Activated T-helper 2 cell treated with anti-CD3 and anti-CD28 coated beads, Interferon-gamma antibody, Interleukin-2, Interleukin-4, amounts not matched to agents 10 μg/mL and 5 μg/mL and 100 μg/mL, durations not matched to agents 14 hours and 24 hours and 36 hours (primary cell): Measurements from ENCODE around the gene SLC12A1. TPM values are rescaled to one million over a fixed set of nuclear protein-coding genes. Genes with fewer than 3 reads are reported as not detected.

Experiments used
- DNase-seq: peaks from one replicate; pipeline ENCODE4 v3.0.0; 2021; ENCODE audit warnings: low spot score
- H3K27ac Mint-ChIP-seq: one replicate; pipeline ENCODE4 v1.8.0; 2021; ENCODE audit warnings: mixed read lengths
- H3K27me3 Mint-ChIP-seq: one replicate; pipeline ENCODE4 v1.8.0; 2021; ENCODE audit warnings: low read depth, mixed read lengths
- H3K36me3 Mint-ChIP-seq: one replicate; pipeline ENCODE4 v1.8.0; 2021; ENCODE audit warnings: low read depth, mixed read lengths
- H3K4me1 Mint-ChIP-seq: one replicate; pipeline ENCODE4 v1.8.0; 2021; ENCODE audit warnings: low read depth, mixed read lengths
- H3K4me3 Mint-ChIP-seq: one replicate; pipeline ENCODE4 v1.8.0; 2021; ENCODE audit warnings: low read depth, mild to moderate bottlenecking, moderate library complexity, mixed read lengths
- H3K9me3 Mint-ChIP-seq: one replicate; pipeline ENCODE4 v1.8.0; 2021; ENCODE audit warnings: mixed read lengths
- intact Hi-C: fragments of 100-400 bp; cut with micrococcal nuclease; formaldehyde crosslinking; loops from one replicate; pipeline ENCODE4 v1.15.1; 2023
- total RNA-seq: library from RNA; stranded (reverse); gene quantifications from 2 replicates; pipeline ENCODE4 v1.2.3, GENCODE V29; 2022

The SLC12A1 gene
- not detected in 2 replicates for total RNA-seq

DNA sequence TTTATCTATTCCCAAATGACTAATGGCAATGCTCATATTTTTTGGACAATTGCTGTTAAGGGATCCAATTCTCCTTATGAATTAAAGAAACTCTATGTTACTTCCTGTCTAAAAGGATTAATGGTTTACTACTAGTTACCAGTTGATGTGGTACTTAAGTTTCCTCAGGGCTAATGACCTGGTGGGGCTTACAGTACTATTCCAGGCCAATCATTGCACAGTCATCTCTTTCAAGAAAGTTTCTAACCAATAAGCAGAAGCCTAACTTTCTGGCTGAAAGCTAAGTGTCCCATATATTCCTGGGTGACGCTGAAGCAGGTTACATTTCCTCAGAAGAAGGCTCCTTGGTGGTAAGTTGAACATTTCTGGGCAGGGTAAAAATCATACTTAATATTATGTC, at the start of gene SLC12A1:
SLC12A1 (plus strand) TSS at position 322 of the 400 bp plus-strand sequence. CDS start 1,418 bp downstream, outside the sequence.
- Mint-ChIP-seq H3K4me1 (no peaks in the 10 kb centered on the region), H3K27me3 (peaks cover 8% of the 10 kb centered on the region), H3K36me3 (no peaks in the 10 kb centered on the region), H3K4me3 (no peak within 1 kb of the TSS), H3K27ac (no peak within 1 kb of the TSS), H3K9me3 (no peaks in the 10 kb centered on the region)
- no peak for DNase-seq
- intact Hi-C loops, result no loop called here

DNA sequence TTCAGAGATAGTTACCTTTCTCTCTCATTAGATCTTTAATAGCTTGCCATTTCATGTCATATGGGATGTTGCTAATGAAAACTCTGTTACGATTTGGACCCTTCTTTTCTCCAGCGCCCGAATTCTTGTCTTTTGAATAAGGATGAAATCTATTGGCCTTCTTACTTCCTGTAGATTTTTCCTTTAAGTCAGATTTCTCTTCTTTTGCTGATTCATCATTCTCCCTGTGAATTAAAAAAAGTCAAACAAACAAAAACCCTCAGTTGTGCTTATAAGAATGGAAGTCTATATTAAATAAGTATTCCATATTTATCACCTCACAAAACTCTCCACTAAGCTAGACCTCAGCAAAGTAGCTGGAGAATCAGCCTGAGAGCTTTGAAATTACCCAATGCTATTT, 37.5 kb upstream of the SLC12A1 start:
- H3K27ac Mint-ChIP-seq, result no peak overlapping the region
- intact Hi-C loops, result no loop called here
- H3K4me3 Mint-ChIP-seq, result no peak overlapping the region
- DNase-seq, result no peak
- H3K27me3 Mint-ChIP-seq, result no peaks in the 10 kb centered on the region
- peaks cover 5% of the 10 kb centered on the region for H3K4me1 Mint-ChIP-seq
- peaks cover 16% of the 10 kb centered on the region for H3K9me3 Mint-ChIP-seq
- peaks cover 49% of the 10 kb centered on the region for H3K36me3 Mint-ChIP-seq

DNA sequence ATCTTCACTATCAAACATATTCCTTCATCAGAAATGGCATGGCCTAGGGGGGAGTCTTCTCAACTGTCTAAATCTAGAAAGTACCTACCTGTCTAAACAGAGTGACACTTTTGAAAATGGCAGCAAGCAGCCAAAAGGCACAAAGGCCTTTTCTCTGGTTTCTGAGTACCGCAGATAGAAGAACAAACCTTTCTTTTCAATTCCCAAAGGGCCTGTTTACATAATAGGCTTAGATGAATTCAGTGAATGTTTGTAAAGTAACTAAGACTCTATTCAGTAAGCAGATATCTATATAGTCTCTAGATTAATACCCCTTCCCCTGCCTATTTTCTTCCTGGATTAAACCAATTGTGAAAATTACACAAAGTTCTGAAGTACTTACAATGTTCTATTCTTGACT, 35.1 kb upstream of the SLC12A1 start:
- Mint-ChIP-seq H3K27me3 (no peaks in the 10 kb centered on the region), H3K4me1 (peaks cover 8% of the 10 kb centered on the region)

DNA sequence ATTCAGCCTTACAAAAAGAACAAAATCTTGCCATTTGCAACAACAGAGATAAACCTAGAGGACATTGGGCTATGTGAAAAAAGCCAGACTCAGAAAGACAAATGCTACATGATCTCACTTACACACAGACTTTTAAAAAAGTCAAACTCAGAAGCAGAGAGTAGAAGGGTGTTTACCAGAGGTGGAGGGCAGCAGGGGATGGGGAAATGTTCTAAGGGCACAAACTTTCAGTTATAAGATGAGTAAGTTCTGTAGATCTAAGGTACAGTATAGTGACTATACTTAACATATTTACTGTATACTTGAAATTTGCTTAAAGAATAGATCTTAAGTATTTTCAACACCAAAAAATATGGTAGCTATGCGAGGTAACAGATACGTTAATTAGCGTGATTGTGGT, 31.0 kb upstream of the SLC12A1 start:
- no peak overlapping the region for H3K4me3 Mint-ChIP-seq
- intact Hi-C loops, result loop anchor here (5.0 kb wide), 1 partner anchor 157 kb away; the partner anchor contains the start of gene DUT

More for the DNA sequence above, 35.1 kb upstream of the SLC12A1 start:
- H3K4me3 Mint-ChIP-seq, result no peak overlapping the region
- intact Hi-C loops, result no loop called here
- peaks cover 57% of the 10 kb centered on the region for H3K36me3 Mint-ChIP-seq
- H3K27ac Mint-ChIP-seq, result no peak overlapping the region
- DNase-seq, result no peak
- H3K9me3 Mint-ChIP-seq, result peaks cover 27% of the 10 kb centered on the region

DNA sequence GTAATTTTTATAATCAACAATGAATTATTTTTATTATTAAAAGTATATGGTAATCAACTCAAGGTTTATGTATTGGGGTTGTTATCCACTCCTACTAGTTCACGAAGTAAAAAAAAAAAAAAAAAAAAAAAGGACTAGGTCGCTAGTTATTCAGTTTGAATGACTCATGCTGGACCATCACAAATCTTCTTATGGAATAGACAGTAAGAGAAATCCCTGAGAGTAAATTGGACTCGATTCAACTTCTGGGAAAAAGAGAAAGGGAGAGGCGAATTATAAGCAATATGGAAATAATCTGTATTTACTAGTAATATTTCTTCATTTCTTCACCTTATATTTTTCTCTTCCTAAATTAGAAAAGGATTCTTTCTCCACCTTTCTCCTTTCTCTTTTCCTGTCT, 30.0 kb upstream of the SLC12A1 start:
- Mint-ChIP-seq H3K27me3 (peaks cover 8% of the 10 kb centered on the region), H3K4me1 (peaks cover 18% of the 10 kb centered on the region), H3K4me3 (no peak overlapping the region), H3K9me3 (peaks cover 27% of the 10 kb centered on the region), H3K27ac (no peak overlapping the region), H3K36me3 (peaks cover 38% of the 10 kb centered on the region)
- DNase-seq, result no peak
- intact Hi-C loops, result loop anchor here (5.0 kb wide), 1 partner anchor 156 kb away; the partner anchor contains the start of gene DUT

More for the DNA sequence above, 31.0 kb upstream of the SLC12A1 start:
- no peak for DNase-seq
- peaks cover 4% of the 10 kb centered on the region for H3K27me3 Mint-ChIP-seq
- peaks cover 42% of the 10 kb centered on the region for H3K36me3 Mint-ChIP-seq
- H3K9me3 Mint-ChIP-seq, result peaks cover 27% of the 10 kb centered on the region
- H3K4me1 Mint-ChIP-seq, result peaks cover 18% of the 10 kb centered on the region
- H3K27ac Mint-ChIP-seq, result peak overlapping the region; percentile 17

DNA sequence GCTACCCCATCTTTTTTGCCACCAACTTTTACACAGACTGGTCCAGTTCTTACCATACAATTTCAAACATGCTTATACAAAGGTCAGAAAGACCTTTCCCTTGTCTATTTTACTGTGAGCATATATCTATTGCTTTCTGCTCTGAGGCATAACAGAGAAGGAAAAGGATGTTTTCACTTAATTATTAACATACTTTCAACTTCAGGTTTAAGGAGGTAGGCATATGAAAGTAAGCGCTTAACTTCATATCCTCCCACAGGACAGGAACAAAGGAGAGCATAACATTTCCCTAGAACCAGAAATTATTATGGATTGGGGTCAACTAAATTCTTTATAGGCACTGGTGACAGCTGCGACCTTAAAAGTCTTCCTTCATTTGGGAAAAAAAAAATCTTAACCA, 29.1 kb upstream of the SLC12A1 start:
- DNase-seq, result no peak
- Mint-ChIP-seq H3K4me3 (peak overlapping the region; percentile 90), H3K9me3 (peaks cover 27% of the 10 kb centered on the region), H3K27ac (peak overlapping the region; percentile 93), H3K36me3 (peaks cover 35% of the 10 kb centered on the region), H3K27me3 (peaks cover 11% of the 10 kb centered on the region), H3K4me1 (peaks cover 18% of the 10 kb centered on the region)
- intact Hi-C loops, result loop anchor here (5.0 kb wide), 1 partner anchor 155 kb away; the partner anchor contains the start of gene DUT

DNA sequence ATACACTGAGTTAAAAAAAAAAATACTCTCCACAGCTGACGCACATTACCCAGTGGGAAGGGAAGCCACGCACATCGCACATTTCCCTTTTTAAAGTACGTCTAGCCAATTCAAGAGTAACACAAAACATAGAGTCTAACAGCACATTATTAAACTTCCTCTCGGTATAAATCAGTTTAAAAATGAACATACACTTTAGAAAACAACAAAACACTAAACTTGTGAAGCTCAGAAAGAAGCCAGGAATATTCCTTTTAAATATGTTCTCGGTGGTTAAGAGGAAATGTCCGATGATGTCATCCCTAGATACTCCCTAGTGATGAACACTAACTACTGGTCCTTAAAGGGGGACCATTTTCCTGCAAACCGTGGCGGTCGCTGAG, 28.7 kb upstream of the SLC12A1 start:
- Mint-ChIP-seq H3K27me3 (peaks cover 15% of the 10 kb centered on the region), H3K4me3 (peak overlapping the region; percentile 90), H3K9me3 (peaks cover 24% of the 10 kb centered on the region), H3K4me1 (peaks cover 18% of the 10 kb centered on the region), H3K27ac (peak overlapping the region; percentile 93), H3K36me3 (peaks cover 32% of the 10 kb centered on the region)
- DNase-seq, result no peak
- intact Hi-C loops, result loop anchor here (5.0 kb wide), 1 partner anchor 155 kb away; the partner anchor contains the start of gene DUT

DNA sequence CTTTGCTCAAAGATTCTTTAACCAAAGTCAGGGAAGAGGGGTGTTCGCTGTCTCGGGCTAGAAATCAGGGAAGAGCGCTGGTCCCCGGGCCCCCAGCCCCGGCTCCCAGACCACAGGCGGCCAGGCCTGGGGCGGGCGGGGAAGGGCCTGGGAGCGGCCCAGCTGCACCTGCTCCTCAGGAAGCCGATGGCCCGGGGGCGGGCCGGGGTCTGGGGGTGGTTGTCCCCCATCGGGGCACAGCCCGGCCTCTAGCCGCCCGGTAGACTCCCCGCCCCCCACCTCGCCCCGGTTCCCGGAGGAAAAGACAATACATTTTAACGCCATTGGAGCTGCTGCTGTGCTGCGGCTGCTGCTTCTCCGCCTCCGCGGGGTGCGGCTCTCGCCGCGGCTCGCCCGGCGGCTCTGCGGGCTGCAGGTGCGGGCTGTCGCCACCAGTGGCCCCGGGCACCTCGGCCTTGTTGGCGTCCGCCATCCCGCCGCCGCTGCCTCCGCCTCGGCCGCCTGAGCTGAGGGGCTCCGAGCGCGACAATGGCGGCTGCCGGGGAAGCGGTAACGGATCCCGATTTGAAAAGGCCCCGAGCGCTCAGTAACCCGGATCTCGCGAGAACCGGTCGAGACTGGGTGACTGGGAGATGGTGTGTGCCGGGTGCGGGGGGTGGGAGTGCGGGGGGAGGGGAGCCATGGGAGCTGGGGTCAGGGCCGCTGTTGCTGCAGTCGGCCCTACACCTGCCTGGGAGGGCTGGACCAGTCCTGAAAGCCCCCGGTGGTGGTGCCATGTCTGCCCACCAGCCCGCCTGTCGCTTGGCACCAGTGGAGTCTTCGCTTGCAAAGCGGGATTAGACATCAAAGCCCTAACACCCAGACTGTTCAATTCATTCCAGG, 28.1 kb upstream of the SLC12A1 start, which contains the start of gene MYEF2:
MYEF2 (minus strand) TSS at position 530 of the 882 bp plus-strand sequence; CDS start at position 472, 58 bp downstream.
- peak; percentile 73 for DNase-seq
- peak within 1 kb of the TSS; percentile 90 for H3K4me3 Mint-ChIP-seq
- intact Hi-C loops, result loop anchor here (5.0 kb wide), 1 partner anchor 154 kb away; the partner anchor contains the start of gene DUT
- peaks cover 27% of the 10 kb centered on the region for H3K36me3 Mint-ChIP-seq
- H3K4me1 Mint-ChIP-seq, result peaks cover 18% of the 10 kb centered on the region
- H3K9me3 Mint-ChIP-seq, result peaks cover 18% of the 10 kb centered on the region
- peaks cover 17% of the 10 kb centered on the region for H3K27me3 Mint-ChIP-seq
- H3K27ac Mint-ChIP-seq, result peak within 1 kb of the TSS; percentile 93

DNA sequence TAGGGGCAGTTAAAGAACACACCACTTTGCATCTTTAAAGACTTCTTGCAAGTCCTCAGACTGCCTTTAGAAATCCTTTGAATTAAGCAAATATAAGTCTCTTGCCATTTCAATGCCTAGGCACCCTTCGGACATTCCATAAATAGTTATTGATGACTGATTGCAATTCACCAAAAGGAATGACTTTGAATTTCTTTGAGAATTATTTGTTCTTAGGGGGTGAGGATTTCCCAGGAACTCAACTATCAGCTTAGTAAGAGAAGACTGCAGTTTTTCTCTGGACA, 27.5 kb upstream of the SLC12A1 start:
- intact Hi-C loops, result loop anchor here (5.0 kb wide), 1 partner anchor 154 kb away; the partner anchor contains the start of gene DUT
- H3K4me3 Mint-ChIP-seq, result peak overlapping the region; percentile 17
- H3K27ac Mint-ChIP-seq, result no peak overlapping the region
- peaks cover 12% of the 10 kb centered on the region for H3K9me3 Mint-ChIP-seq
- peaks cover 15% of the 10 kb centered on the region for H3K4me1 Mint-ChIP-seq
- H3K27me3 Mint-ChIP-seq, result peaks cover 19% of the 10 kb centered on the region
- no peak for DNase-seq
- peaks cover 21% of the 10 kb centered on the region for H3K36me3 Mint-ChIP-seq

DNA sequence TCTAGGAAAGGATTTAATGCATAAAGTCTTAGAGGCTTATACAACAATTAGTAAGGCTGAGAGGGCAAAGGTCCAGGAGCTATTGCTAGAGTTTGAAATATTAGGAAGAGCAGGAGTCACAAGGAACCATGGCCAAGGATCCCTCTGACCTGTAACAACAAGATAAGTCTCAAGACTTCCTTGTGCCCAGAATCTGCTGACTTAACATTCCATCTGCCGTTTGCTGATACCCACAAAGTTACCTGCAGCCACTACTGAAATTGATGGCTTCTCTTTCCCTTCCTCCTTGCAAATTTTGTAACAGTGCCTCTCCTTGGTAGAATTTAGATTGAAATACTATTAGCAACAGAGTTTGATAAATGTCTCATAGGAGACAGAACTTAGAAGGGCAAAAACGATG, 23.4 kb upstream of the SLC12A1 start:
- Mint-ChIP-seq H3K4me3 (no peak overlapping the region), H3K9me3 (no peaks in the 10 kb centered on the region), H3K36me3 (no peaks in the 10 kb centered on the region), H3K27me3 (peaks cover 30% of the 10 kb centered on the region), H3K4me1 (no peaks in the 10 kb centered on the region), H3K27ac (no peak overlapping the region)
- intact Hi-C loops, result no loop called here
- DNase-seq, result no peak

DNA sequence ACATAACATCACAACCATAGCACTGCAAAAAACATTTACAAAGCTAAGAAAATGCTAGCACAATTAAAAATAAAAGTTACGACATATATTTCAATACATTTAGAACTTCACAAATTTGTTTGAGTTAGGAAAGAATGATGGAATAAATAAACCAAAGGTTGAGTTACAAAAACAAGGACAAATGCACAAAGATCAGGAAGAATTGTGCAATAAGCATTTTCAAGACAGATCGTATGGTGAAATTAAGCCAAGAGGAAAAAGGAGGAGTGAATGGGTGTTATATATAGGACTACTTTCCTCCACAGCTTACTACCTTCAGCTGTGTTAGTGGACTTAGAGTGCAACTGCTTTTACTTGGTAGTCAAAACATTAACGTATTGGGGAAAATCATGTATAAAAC, 20.6 kb upstream of the SLC12A1 start:
- Mint-ChIP-seq H3K4me3 (no peak overlapping the region), H3K9me3 (no peaks in the 10 kb centered on the region), H3K4me1 (no peaks in the 10 kb centered on the region), H3K27ac (no peak overlapping the region), H3K27me3 (peaks cover 27% of the 10 kb centered on the region), H3K36me3 (no peaks in the 10 kb centered on the region)
- DNase-seq, result no peak
- intact Hi-C loops, result no loop called here

DNA sequence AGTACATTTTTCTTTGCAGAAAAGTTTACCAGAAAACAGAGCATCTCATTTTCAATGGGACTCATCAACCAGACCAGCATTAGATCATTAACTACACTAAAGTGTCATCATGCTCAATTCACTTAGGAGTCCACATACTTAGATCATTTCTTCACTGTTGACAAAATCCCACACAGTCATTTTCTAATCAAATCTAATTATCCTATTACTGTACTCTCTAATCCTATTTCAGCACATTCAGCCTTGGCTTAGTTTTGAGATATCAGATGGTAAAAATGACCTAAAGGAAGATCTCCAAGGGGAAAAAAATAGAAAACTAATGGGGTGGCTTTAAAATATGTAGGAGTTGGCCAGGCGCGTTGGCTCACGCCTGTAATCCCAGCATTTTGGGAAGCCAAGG, 19.8 kb upstream of the SLC12A1 start:
- H3K27ac Mint-ChIP-seq, result no peak overlapping the region
- DNase-seq, result no peak
- H3K9me3 Mint-ChIP-seq, result no peaks in the 10 kb centered on the region
- peaks cover under 1% of the 10 kb centered on the region for H3K4me1 Mint-ChIP-seq
- H3K36me3 Mint-ChIP-seq, result no peaks in the 10 kb centered on the region
- no peak overlapping the region for H3K4me3 Mint-ChIP-seq
- peaks cover 29% of the 10 kb centered on the region for H3K27me3 Mint-ChIP-seq
- intact Hi-C loops, result no loop called here

DNA sequence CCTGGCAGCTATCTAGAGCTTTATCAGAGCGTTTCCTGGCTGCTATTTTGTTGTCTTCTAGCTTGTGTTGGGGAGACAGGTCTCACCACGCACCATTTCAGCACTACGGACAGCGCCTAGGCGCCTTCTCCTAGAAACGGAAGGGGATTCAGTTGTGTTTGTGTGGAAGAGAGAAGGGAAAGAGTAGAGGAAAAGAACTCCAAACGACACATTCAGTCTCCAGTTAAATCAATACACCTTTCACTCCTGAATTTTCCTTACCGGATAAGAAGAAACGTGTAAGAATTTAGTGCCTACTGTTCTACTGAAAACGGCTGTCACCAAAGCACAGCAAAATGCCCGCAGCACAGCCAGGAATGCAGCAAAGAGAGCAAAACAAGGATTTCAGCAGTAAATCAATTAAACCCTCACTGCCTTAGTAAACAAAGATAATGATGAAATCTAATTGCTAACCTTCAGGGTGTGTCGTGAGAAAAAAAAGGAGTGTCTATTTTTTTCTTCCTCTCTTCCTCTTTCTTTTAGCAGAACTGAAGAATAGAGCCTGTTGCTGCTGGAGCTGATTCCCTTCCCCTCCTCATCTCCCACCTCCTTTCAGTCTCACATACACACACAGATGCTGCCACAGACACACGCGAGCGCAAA, 15.0 kb upstream of the SLC12A1 start:
- H3K27me3 Mint-ChIP-seq, result peaks cover 34% of the 10 kb centered on the region
- intact Hi-C loops, result no loop called here
- peak; percentile 34 for DNase-seq
- no peak overlapping the region for H3K27ac Mint-ChIP-seq
- H3K4me1 Mint-ChIP-seq, result peaks cover 4% of the 10 kb centered on the region
- no peaks in the 10 kb centered on the region for H3K9me3 Mint-ChIP-seq
- H3K4me3 Mint-ChIP-seq, result peak overlapping the region; percentile 38
- no peaks in the 10 kb centered on the region for H3K36me3 Mint-ChIP-seq
